ENCODE data around the gene CBLC.
A peak's percentile ranks its signal among the peaks of the same experiment; 100 is the strongest.
"Not testable (repeated sequence)": the region's sequence is repeated elsewhere in the genome, so short reads cannot be mapped to it uniquely, and the experiment has no call there.

The CBLC gene

DNA sequence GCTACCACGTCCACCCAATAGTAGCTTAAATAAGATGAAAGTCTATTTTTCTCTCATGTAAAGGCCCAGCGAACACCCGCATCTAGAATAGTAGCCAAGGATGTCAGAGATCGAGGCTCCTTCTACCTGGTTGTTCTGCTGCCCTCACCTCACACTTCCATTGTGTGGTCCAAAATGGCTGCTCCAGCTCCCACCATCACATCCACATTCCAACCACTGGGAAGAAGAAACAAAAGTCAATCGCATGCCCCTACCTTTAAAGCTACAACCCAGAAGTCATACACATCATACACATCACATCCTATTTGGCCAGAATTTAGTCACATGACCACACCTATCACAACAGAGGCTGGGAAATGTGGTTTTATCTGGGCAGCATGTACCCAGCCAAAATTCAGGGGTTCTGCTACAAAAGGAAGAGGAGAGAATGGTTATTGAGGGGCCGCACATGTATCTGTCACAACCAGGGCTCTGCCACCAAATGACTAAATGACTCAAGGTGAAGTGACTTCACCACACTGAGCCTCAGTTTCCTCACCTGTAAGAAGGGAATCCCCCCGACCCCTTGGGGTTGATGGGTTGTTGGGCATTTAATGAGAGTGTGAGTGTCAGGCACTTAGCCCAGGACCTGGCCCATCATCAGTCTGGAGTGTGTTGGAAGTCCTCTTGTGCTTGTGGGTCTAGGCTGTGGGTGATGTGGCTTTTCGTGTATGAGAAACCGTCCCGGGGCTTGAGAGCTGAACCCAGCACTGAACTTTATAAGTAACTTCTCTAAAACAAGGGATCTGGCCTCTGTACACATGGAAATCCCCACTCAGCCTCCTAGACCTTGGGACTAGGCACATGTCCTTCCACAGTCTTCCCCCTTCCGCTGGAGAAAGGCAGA is 10.2 kb upstream of the CBLC start:
- peaks cover 4% of the 10 kb centered on the region for H3K4me1 ChIP-seq (ENCODE audit: control insufficient read depth, insufficient read depth, low read length, unreplicated experiment)
- no peak overlapping the region for H3K4me3 ChIP-seq (ENCODE audit: low read depth, low read length)
- H3K36me3 ChIP-seq (ENCODE audit: insufficient read depth, low read length), result no peaks in the 10 kb centered on the region
- no peak overlapping the region for H2AFZ ChIP-seq (ENCODE audit: low read length, unreplicated experiment)
- no peaks in the 10 kb centered on the region for H3K27me3 ChIP-seq (ENCODE audit: insufficient read depth, low read length)
- no peak overlapping the region for H3K27ac ChIP-seq (ENCODE audit: low read depth, low read length)
- H3K79me2 ChIP-seq (ENCODE audit: control insufficient read depth, insufficient read depth, low read length, unreplicated experiment), result no peaks in the 10 kb centered on the region

DNA sequence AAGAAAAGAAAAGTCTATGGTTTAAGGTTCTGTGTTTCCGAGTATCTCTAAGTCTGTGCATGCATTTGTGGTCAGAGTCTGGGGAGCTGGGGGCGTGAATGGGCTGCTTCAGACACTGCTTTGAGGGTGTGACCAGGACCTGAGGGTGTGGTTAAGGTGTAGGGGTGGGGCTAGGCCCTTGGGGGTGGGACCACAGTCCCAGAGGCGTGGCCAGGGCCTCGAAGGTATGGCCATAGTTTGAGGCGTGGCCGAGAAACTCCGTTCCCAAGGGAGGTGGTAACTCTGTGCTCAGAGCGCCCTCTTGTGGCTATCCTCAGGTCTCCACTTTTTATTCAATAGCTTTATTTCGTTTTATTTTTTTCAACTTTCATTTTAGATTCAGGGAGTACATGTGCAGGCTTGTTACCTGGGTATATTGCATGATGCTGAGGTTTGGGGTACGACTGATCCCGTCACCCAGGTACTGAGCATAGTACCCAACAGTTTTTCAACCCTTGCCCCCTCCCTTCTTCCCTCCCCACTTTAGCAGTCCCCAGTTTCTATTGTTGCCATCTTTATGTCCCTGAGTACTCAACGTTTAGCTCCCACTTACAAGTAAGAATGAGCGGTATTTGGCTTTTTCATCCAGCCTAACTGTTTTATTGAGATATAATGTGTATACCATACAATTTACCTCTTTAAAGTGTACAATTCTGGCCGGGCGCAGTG is 7.0 kb upstream of the CBLC start:
- H3K27ac ChIP-seq (ENCODE audit: low read depth, low read length), result no peak overlapping the region; the same call in 1 of the 2 replicates

DNA sequence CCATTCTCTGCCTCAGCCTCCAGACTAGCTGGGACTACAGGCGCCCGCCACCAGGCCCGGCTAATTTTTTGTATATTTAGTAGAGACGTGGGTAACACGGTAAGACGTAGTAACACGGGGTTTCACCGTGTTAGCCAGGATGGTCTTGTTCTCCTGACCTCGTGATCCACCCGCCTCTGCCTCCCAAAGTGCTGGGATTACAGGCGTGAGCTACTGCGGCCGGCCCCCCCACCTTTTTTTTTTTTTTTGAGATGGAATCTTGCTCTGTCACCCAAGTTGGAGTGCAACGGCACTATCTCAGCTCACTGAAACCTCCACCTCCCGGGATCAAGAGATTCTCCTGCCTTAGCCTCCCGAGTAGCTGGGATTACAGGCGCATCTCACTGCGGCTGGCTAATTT is 5.5 kb upstream of the CBLC start:
- H3K27ac ChIP-seq (ENCODE audit: low read depth, low read length); H2AFZ ChIP-seq (ENCODE audit: low read length, unreplicated experiment): not testable (repeated sequence)

More for the DNA sequence above, 7.0 kb upstream of the CBLC start:
- H2AFZ ChIP-seq (ENCODE audit: low read length, unreplicated experiment), result peak overlapping the region; percentile 68
- H3K36me3 ChIP-seq (ENCODE audit: insufficient read depth, low read length), result no peaks in the 10 kb centered on the region
- peaks cover 18% of the 10 kb centered on the region for H3K4me1 ChIP-seq (ENCODE audit: control insufficient read depth, insufficient read depth, low read length, unreplicated experiment)
- no peak overlapping the region for H3K4me3 ChIP-seq (ENCODE audit: low read depth, low read length)
- H3K27me3 ChIP-seq (ENCODE audit: insufficient read depth, low read length), result no peaks in the 10 kb centered on the region
- no peaks in the 10 kb centered on the region for H3K79me2 ChIP-seq (ENCODE audit: control insufficient read depth, insufficient read depth, low read length, unreplicated experiment)

DNA sequence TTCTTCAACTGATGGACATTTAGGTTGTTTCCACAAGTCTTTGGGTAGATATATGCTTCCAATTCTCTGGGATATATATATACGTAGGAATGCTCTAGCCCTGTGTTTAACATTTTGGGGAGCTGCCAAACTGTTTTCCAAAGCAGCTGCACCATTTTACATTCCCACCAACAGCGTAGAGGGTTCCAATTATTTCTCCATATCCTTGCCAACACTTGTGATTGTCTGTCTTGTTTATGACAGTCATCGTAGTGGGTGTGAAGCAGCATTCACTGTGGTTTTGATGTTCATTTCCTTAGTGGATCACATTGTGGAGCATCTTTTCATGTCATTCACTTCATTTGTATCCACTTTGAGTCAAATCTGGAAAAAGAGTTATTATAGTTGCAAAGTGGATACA is 4.7 kb upstream of the CBLC start:
- no peaks in the 10 kb centered on the region for H3K36me3 ChIP-seq (ENCODE audit: insufficient read depth, low read length)
- H3K4me1 ChIP-seq (ENCODE audit: control insufficient read depth, insufficient read depth, low read length, unreplicated experiment), result peaks cover 18% of the 10 kb centered on the region
- H3K79me2 ChIP-seq (ENCODE audit: control insufficient read depth, insufficient read depth, low read length, unreplicated experiment), result no peaks in the 10 kb centered on the region
- H3K4me3 ChIP-seq (ENCODE audit: low read depth, low read length), result no peak overlapping the region
- H2AFZ ChIP-seq (ENCODE audit: low read length, unreplicated experiment), result no peak overlapping the region
- H3K27ac ChIP-seq (ENCODE audit: low read depth, low read length), result no peak overlapping the region
- no peaks in the 10 kb centered on the region for H3K27me3 ChIP-seq (ENCODE audit: insufficient read depth, low read length)

More for the DNA sequence above, 5.5 kb upstream of the CBLC start:
- H3K27me3 ChIP-seq (ENCODE audit: insufficient read depth, low read length); H3K4me3 ChIP-seq (ENCODE audit: low read depth, low read length); H3K79me2 ChIP-seq (ENCODE audit: control insufficient read depth, insufficient read depth, low read length, unreplicated experiment); H3K36me3 ChIP-seq (ENCODE audit: insufficient read depth, low read length): not testable (repeated sequence)
- peaks cover 18% of the 10 kb centered on the region for H3K4me1 ChIP-seq (ENCODE audit: control insufficient read depth, insufficient read depth, low read length, unreplicated experiment)

DNA sequence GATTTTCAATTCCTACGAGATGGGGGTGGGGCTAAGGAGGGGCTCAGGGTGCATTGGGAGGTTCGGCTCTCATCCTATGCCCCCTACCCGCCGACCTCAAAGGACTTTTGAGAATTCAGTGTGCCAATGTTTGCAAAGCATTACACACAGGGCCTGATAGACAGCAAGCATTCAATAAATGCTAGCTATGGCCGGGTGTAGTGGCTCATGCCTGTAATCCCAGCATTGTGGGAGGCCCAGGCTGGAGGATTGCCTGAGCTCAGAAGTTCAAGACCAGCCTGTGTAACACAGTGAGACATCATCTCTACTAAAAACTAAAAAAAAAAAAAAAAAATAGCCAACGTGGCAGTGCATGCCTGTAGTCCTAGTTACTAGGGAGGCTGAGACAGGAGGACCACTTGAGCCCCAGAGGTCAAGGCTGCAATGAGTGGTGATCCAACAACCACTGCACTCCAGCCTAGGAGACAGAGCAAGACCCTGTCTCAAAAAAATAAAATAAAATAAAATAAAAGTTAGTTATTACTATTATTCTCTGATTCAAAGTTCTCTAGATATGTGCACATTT is 1.9 kb upstream of the CBLC start:
- H3K79me2 ChIP-seq (ENCODE audit: control insufficient read depth, insufficient read depth, low read length, unreplicated experiment), result no peaks in the 10 kb centered on the region
- no peaks in the 10 kb centered on the region for H3K36me3 ChIP-seq (ENCODE audit: insufficient read depth, low read length)
- peaks cover 18% of the 10 kb centered on the region for H3K4me1 ChIP-seq (ENCODE audit: control insufficient read depth, insufficient read depth, low read length, unreplicated experiment)
- H3K4me3 ChIP-seq (ENCODE audit: low read depth, low read length), result no peak overlapping the region
- H2AFZ ChIP-seq (ENCODE audit: low read length, unreplicated experiment), result no peak overlapping the region
- no peak overlapping the region for H3K27ac ChIP-seq (ENCODE audit: low read depth, low read length)
- H3K27me3 ChIP-seq (ENCODE audit: insufficient read depth, low read length), result no peaks in the 10 kb centered on the region

GRCh38 chr19:44776402-44777096 is 1.1 kb upstream of the CBLC start:
- H2AFZ ChIP-seq (ENCODE audit: low read length, unreplicated experiment), result no peak overlapping the region
- H3K4me1 ChIP-seq (ENCODE audit: control insufficient read depth, insufficient read depth, low read length, unreplicated experiment), result peaks cover 14% of the 10 kb centered on the region
- H3K27me3 ChIP-seq (ENCODE audit: insufficient read depth, low read length), result no peaks in the 10 kb centered on the region
- H3K36me3 ChIP-seq (ENCODE audit: insufficient read depth, low read length), result no peaks in the 10 kb centered on the region
- no peak overlapping the region for H3K4me3 ChIP-seq (ENCODE audit: low read depth, low read length)
- H3K79me2 ChIP-seq (ENCODE audit: control insufficient read depth, insufficient read depth, low read length, unreplicated experiment), result no peaks in the 10 kb centered on the region
- no peak overlapping the region for H3K27ac ChIP-seq (ENCODE audit: low read depth, low read length)

DNA sequence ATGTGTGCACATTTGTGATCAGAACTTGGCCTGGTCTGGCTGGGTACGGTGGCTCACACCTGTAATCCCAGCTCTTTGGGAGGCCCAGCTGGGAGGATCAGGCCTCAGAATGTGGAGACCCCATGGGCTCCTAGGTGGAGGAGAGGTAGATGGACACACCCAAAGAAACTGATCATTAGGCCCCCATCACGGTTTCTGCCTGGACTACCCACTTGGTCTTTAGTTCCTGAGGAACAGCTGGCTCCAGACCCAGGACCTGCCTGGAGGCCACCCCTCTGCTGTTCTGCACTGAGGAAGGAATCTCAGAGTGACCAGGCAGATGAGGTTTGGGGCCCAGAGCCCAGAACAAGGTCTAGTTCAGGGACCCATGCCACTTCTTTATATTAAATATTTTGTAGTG is 1.5 kb downstream of the CBLC start:
- Histone ChIP-seq H2AFZ (ENCODE audit: low read length, unreplicated experiment) (no peak overlapping the region), H3K36me3 (ENCODE audit: insufficient read depth, low read length) (no peaks in the 10 kb centered on the region), H3K4me1 (ENCODE audit: control insufficient read depth, insufficient read depth, low read length, unreplicated experiment) (peaks cover 8% of the 10 kb centered on the region), H3K27ac (ENCODE audit: low read depth, low read length) (no peak overlapping the region), H3K79me2 (ENCODE audit: control insufficient read depth, insufficient read depth, low read length, unreplicated experiment) (no peaks in the 10 kb centered on the region), H3K27me3 (ENCODE audit: insufficient read depth, low read length) (no peaks in the 10 kb centered on the region), H3K4me3 (ENCODE audit: low read depth, low read length) (no peak overlapping the region)

- not testable (repeated sequence) for H3K4me3 ChIP-seq (ENCODE audit: low read depth, low read length); H3K27me3 ChIP-seq (ENCODE audit: insufficient read depth, low read length); H3K36me3 ChIP-seq (ENCODE audit: insufficient read depth, low read length); H3K4me1 ChIP-seq (ENCODE audit: control insufficient read depth, insufficient read depth, low read length, unreplicated experiment); H2AFZ ChIP-seq (ENCODE audit: low read length, unreplicated experiment); H3K79me2 ChIP-seq (ENCODE audit: control insufficient read depth, insufficient read depth, low read length, unreplicated experiment); H3K27ac ChIP-seq (ENCODE audit: low read depth, low read length)
These were observed 4.0 kb downstream of the CBLC start for GRCh38 chr19:44781694-44782093.

- H3K79me2 ChIP-seq (ENCODE audit: control insufficient read depth, insufficient read depth, low read length, unreplicated experiment), result no peaks in the 10 kb centered on the region
- H3K27me3 ChIP-seq (ENCODE audit: insufficient read depth, low read length), result no peaks in the 10 kb centered on the region
- no peak overlapping the region for H2AFZ ChIP-seq (ENCODE audit: low read length, unreplicated experiment)
- no peaks in the 10 kb centered on the region for H3K4me1 ChIP-seq (ENCODE audit: control insufficient read depth, insufficient read depth, low read length, unreplicated experiment)
- H3K4me3 ChIP-seq (ENCODE audit: low read depth, low read length), result no peak overlapping the region
- H3K27ac ChIP-seq (ENCODE audit: low read depth, low read length), result no peak overlapping the region
- no peaks in the 10 kb centered on the region for H3K36me3 ChIP-seq (ENCODE audit: insufficient read depth, low read length)
These were observed 5.0 kb downstream of the CBLC start for GRCh38 chr19:44782729-44783128.

GRCh38 chr19:44783545-44783944 is 5.9 kb downstream of the CBLC start:
- Histone ChIP-seq H3K4me3 (ENCODE audit: low read depth, low read length) (no peak overlapping the region), H2AFZ (ENCODE audit: low read length, unreplicated experiment) (no peak overlapping the region), H3K27ac (ENCODE audit: low read depth, low read length) (no peak overlapping the region), H3K79me2 (ENCODE audit: control insufficient read depth, insufficient read depth, low read length, unreplicated experiment) (no peaks in the 10 kb centered on the region), H3K4me1 (ENCODE audit: control insufficient read depth, insufficient read depth, low read length, unreplicated experiment) (no peaks in the 10 kb centered on the region), H3K36me3 (ENCODE audit: insufficient read depth, low read length) (no peaks in the 10 kb centered on the region), H3K27me3 (ENCODE audit: insufficient read depth, low read length) (no peaks in the 10 kb centered on the region)
